H1 (cell line): ENCODE measurements around the gene GTF2IRD1. TPM values are rescaled to one million over a fixed set of nuclear protein-coding genes. Genes with fewer than 3 reads are reported as not detected.
"Not testable (repeated sequence)": the region's sequence is repeated elsewhere in the genome, so short reads cannot be mapped to it uniquely, and the experiment has no call there.

ENCODE experiments used
- CTCF ChIA-PET: fragments of 300-600 bp; sonication (Branson Sonifier 250); formaldehyde crosslinking; loops from one replicate; lab custom pipeline; 2021; ENCODE audit not compliant: partially characterized antibody; lab: Charles Lee
- POLR2A ChIA-PET: fragments of 300-600 bp; sonication (Branson Sonifier 250); formaldehyde crosslinking; loops from one replicate; lab custom pipeline; 2021; ENCODE audit warnings: inconsistent platforms; ENCODE audit not compliant: partially characterized antibody; lab: Charles Lee
- DNase-seq, 2 experiments: peaks; one replicate each; pipeline versions ENCODE4 v3.0.0 to v3.0.0-alpha.2; 2010 to 2022; ENCODE audit warnings: low spot score in 2 of 2, low read depth in 1 of 2, mixed read lengths in 1 of 2
- FAIRE-seq: peaks from 2 replicates; lab custom pipeline; 2011; peaks lifted over from hg19 to GRCh38; lab: Jason Lieb, UNC
- H2AFZ ChIP-seq: 2 replicates; pipeline ENCODE4 v1.8.1; 2012; ENCODE audit warnings: low read length, inconsistent platforms
- H2AK5ac ChIP-seq: 2 replicates; pipeline ENCODE4 v1.6.1; 2013; ENCODE audit warnings: low read depth, low read length
- H2BK120ac ChIP-seq: replicated peaks from 2 replicates; pipeline ENCODE3; 2013; ENCODE audit warnings: low read depth, low read length, inconsistent platforms
- H2BK12ac ChIP-seq: 2 replicates; pipeline ENCODE4 v1.6.1; 2013; ENCODE audit warnings: low read depth, low read length
- H2BK15ac ChIP-seq: 2 replicates; pipeline ENCODE4 v1.6.1; 2013; ENCODE audit warnings: low read length
- H2BK20ac ChIP-seq: 2 replicates; pipeline ENCODE4 v1.6.1; 2013; ENCODE audit warnings: low read length
- H2BK5ac ChIP-seq: 2 replicates; pipeline ENCODE4 v1.6.1; 2013; ENCODE audit warnings: low read depth, low read length
- H3K14ac ChIP-seq: 2 replicates; pipeline ENCODE4 v1.6.1; 2013; ENCODE audit warnings: inconsistent platforms; ENCODE audit not compliant: insufficient read length
- H3K18ac ChIP-seq: 2 replicates; pipeline ENCODE4 v1.6.1; 2013; ENCODE audit warnings: low read length; ENCODE audit errors: extremely low read depth
- H3K23ac ChIP-seq: 2 replicates; pipeline ENCODE4 v1.6.1; 2013; ENCODE audit warnings: inconsistent platforms; ENCODE audit not compliant: insufficient read length
- H3K23me2 ChIP-seq: 2 replicates; pipeline ENCODE4 v1.6.1; 2013; ENCODE audit warnings: low read depth, low read length
- H3K27ac ChIP-seq: 2 replicates; pipeline ENCODE4 v1.6.1; 2011; ENCODE audit warnings: low read depth, low read length, inconsistent platforms
- H3K27me3 ChIP-seq, 4 experiments: replicated peaks in 1 of 4; 1 replicate in 1 of 4; 2 replicates in 3 of 4; pipeline versions ENCODE4 v1.6.1 to v1.8.1; 2011 to 2013; ENCODE audit warnings: low read length in 3 of 4, mild to moderate bottlenecking in 3 of 4, inconsistent platforms in 2 of 4, mixed read lengths in 2 of 4, moderate library complexity in 1 of 4; ENCODE audit not compliant: control insufficient read depth in 3 of 4, insufficient read depth in 3 of 4; ENCODE audit errors: extremely low read depth in 1 of 4
- H3K36me3 ChIP-seq, 4 experiments: 2 replicates each; pipeline versions ENCODE4 v1.6.1 to v1.8.1; 2011 to 2013; ENCODE audit warnings: mild to moderate bottlenecking in 4 of 4, low read length in 3 of 4, moderate library complexity in 2 of 4, control low read depth in 1 of 4, inconsistent platforms in 1 of 4; ENCODE audit not compliant: insufficient read depth in 4 of 4, control insufficient read depth in 2 of 4
- H3K4ac ChIP-seq: replicated peaks from 2 replicates; pipeline ENCODE3; 2013; ENCODE audit warnings: low read length, low read depth, mixed read lengths, inconsistent platforms; ENCODE audit not compliant: insufficient read length
- H3K4me1 ChIP-seq, 4 experiments: replicated peaks in 1 of 4; 1 replicate in 1 of 4; 2 replicates in 3 of 4; pipeline versions ENCODE4 v1.6.1 to v1.8.1; 2011 to 2013; ENCODE audit warnings: low read length in 3 of 4, inconsistent platforms in 2 of 4, mixed read lengths in 1 of 4; ENCODE audit not compliant: insufficient read depth in 4 of 4, control insufficient read depth in 3 of 4
- H3K4me2 ChIP-seq, 2 experiments: 2 replicates each; pipeline versions ENCODE4 v1.6.1 to v1.8.1; 2011 to 2013; ENCODE audit warnings: low read depth in 2 of 2, low read length in 2 of 2, control low read depth in 1 of 2, inconsistent platforms in 1 of 2, mild to moderate bottlenecking in 1 of 2; ENCODE audit not compliant: insufficient read depth in 1 of 2
- H3K4me3 ChIP-seq, 4 experiments: fragments of 200-600, 300-600 bp in 1 of 4; sonication (generic), shearing (Covaris generic), sonication (Bioruptor Twin) in 1 of 4; 2 replicates each; pipeline versions ENCODE4 v1.5.1 to v1.8.1; 2011 to 2016; ENCODE audit warnings: low read length in 4 of 4, low read depth in 3 of 4, control low read depth in 2 of 4, inconsistent platforms in 2 of 4, mild to moderate bottlenecking in 2 of 4, mixed read lengths in 1 of 4, moderate library complexity in 1 of 4; ENCODE audit not compliant: insufficient read depth in 2 of 4; ENCODE audit errors: extremely low read depth in 1 of 4
- H3K56ac ChIP-seq: replicated peaks from 2 replicates; pipeline ENCODE3; 2013; ENCODE audit warnings: low read depth, mild to moderate bottlenecking, mixed read lengths, low read length, inconsistent platforms; ENCODE audit not compliant: insufficient read length
- H3K79me1 ChIP-seq: 2 replicates; pipeline ENCODE4 v1.6.1; 2013; ENCODE audit warnings: low read depth, low read length, control low read depth
- H3K79me2 ChIP-seq, 2 experiments: 2 replicates each; pipeline versions ENCODE4 v1.6.1 to v1.8.1; 2012 to 2013; ENCODE audit warnings: low read length in 2 of 2, mild to moderate bottlenecking in 2 of 2, inconsistent platforms in 1 of 2; ENCODE audit not compliant: insufficient read depth in 2 of 2, control insufficient read depth in 1 of 2
- H3K9ac ChIP-seq, 4 experiments: replicated peaks in 1 of 4; 1 replicate in 1 of 4; 2 replicates in 3 of 4; pipeline versions ENCODE4 v1.6.1 to v1.8.1; 2011 to 2013; ENCODE audit warnings: low read depth in 3 of 4, low read length in 3 of 4, control low read depth in 2 of 4, mild to moderate bottlenecking in 2 of 4, moderate library complexity in 2 of 4, inconsistent platforms in 1 of 4; ENCODE audit errors: extremely low read depth in 1 of 4
- H3K9me3 ChIP-seq, 2 experiments: 2 replicates each; pipeline versions ENCODE4 v1.6.1 to v1.8.1; 2012 to 2013; ENCODE audit warnings: mild to moderate bottlenecking in 2 of 2, moderate library complexity in 2 of 2, control low read depth in 1 of 2, inconsistent platforms in 1 of 2, low read depth in 1 of 2, low read length in 1 of 2, mixed read lengths in 1 of 2; ENCODE audit not compliant: insufficient read depth in 2 of 2
- H4K20me1 ChIP-seq, 2 experiments: replicated peaks in 1 of 2; 2 replicates each; pipeline versions ENCODE3 to v1.8.1; 2011 to 2013; ENCODE audit warnings: inconsistent platforms in 2 of 2, low read length in 2 of 2, mild to moderate bottlenecking in 1 of 2; ENCODE audit not compliant: insufficient read depth in 2 of 2, control insufficient read depth in 1 of 2
- H4K5ac ChIP-seq: 2 replicates; pipeline ENCODE4 v1.6.1; 2013; ENCODE audit warnings: low read length, low read depth, mixed read lengths, inconsistent platforms; ENCODE audit not compliant: insufficient read length
- H4K8ac ChIP-seq: 2 replicates; pipeline ENCODE4 v1.8.0; 2013; ENCODE audit warnings: mild to moderate bottlenecking, moderate library complexity, low read length, inconsistent platforms; ENCODE audit not compliant: insufficient read depth; ENCODE audit errors: extremely low read depth
- H4K91ac ChIP-seq: replicated peaks from 2 replicates; pipeline ENCODE3; 2013; ENCODE audit warnings: low read length, mixed read lengths, inconsistent platforms; ENCODE audit not compliant: insufficient read length
- BACH1 ChIP-seq: IDR thresholded peaks from 2 replicates; pipeline ENCODE4 v1.6.1; 2012; ENCODE audit warnings: low read length, improper control_type of control experiment
- EZH2 ChIP-seq: fragments of 200-600 bp; sonication (generic); IDR thresholded peaks from 2 replicates; pipeline ENCODE4 v1.7.1; 2012; ENCODE audit warnings: low read depth, mild to moderate bottlenecking, moderate library complexity, low read length, inconsistent platforms; ENCODE audit not compliant: severe bottlenecking
- NRF1 ChIP-seq: IDR thresholded peaks from 2 replicates; pipeline ENCODE4 v1.6.1; 2011; ENCODE audit warnings: mild to moderate bottlenecking, low read depth, low read length, improper control_type of control experiment
- WGBS, 2 experiments: shearing (Covaris generic) in 1 of 2; methylation state at CpG; one replicate each; pipeline versions ENCODE4 v1.1.6 to v1.1.7; 2013 to 2015; ENCODE audit warnings: low lambda C conversion rate in 2 of 2, mixed read lengths in 2 of 2, inconsistent platforms in 1 of 2, low coverage in 1 of 2, missing lambda C conversion rate in 1 of 2; ENCODE audit not compliant: insufficient replicate concordance in 2 of 2, insufficient coverage in 1 of 2, insufficient read length in 1 of 2; ENCODE audit errors: extremely low coverage in 1 of 2, missing lambda C conversion rate in 1 of 2; 5-methylcytosine and 5-hydroxymethylcytosine counted together
- polyA plus RNA-seq, 7 experiments: library from polyadenylated mRNA; depleted of rRNA in 3 of 7; stranded (reverse) in 5 of 7; unstranded in 2 of 7; fragments of >200 nt in 5 of 7; fragments of 200-250 nt in 2 of 7; gene quantifications; 1 replicate in 5 of 7; 2 replicates in 1 of 7; 4 replicates in 1 of 7; pipeline versions ENCODE4 v1.2.1 to v1.2.3, GENCODE V29; 2011 to 2013; ENCODE audit warnings: missing spikeins in 2 of 7, mixed read lengths in 2 of 7
- total RNA-seq: library from RNA; stranded (reverse); fragmentation: NEBNext Ultra II Directional; extraction: Animal tissue kit (Norgen Biotek cat#: 25700); gene quantifications from 2 replicates; pipeline ENCODE4 v1.2.1, GENCODE V29; 2021

Gene GTF2IRD1
- total and polyA plus RNA-seq, 2 of the 8 experiments (the other 6 are each of a cell fraction or from before 2014, with no cell fraction given) = 27.4 to 45.4 TPM

DNA sequence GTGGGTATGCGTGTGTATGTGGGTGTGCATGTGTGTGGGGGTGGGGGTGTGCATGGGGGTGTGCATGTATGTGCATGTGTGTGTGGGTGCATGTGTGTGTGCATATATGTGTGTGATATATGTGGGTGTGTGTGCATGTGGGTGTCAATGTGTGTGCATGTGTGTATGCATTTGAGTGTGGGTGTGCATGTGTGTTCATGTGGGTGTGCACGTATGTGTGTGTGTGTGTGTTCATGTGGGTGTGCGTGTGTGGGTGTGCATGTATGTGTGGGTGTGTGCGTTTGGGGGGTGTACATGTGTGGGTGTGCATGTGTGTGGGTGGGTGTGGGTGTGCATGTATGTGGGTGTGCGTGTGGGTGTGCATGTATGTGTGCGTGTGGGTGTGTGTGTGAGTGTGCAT is 42.6 kb downstream of the GTF2IRD1 start (continued):
- no peak for TF ChIP-seq BACH1
- TF ChIP-seq EZH2 = no peak
- no peak for TF ChIP-seq NRF1
- TF ChIP-seq, all 59 proteins: peak for 0

GRCh38 chr7:74496773-74497172 is 43.1 kb downstream of the GTF2IRD1 start:
- H4K8ac ChIP-seq, FAIRE-seq, H3K27me3 ChIP-seq, H2BK5ac ChIP-seq, H2BK15ac ChIP-seq, H3K4me3 ChIP-seq, H3K27ac ChIP-seq, H3K36me3 ChIP-seq, H2AFZ ChIP-seq, H3K4ac ChIP-seq, H2BK20ac ChIP-seq, H3K23ac ChIP-seq, H3K9me3 ChIP-seq, H2AK5ac ChIP-seq, H2BK12ac ChIP-seq, H3K56ac ChIP-seq, DNase-seq, H3K4me2 ChIP-seq, H3K4me1 ChIP-seq, H4K91ac ChIP-seq, H2BK120ac ChIP-seq, H3K14ac ChIP-seq, H3K9ac ChIP-seq, H4K5ac ChIP-seq, H3K23me2 ChIP-seq, H3K18ac ChIP-seq: not testable (repeated sequence)
- POLR2A ChIA-PET = interaction anchor here (0.9 to 1.2 kb wide), 3 partner anchors 18 to 24 kb away, joined by 3 read pairs; no protein-coding TSS in a partner anchor
- Histone ChIP-seq H3K79me2 (peaks cover 0 to 42% of the 10 kb centered on the region in 2 experiments; a peak in 1 of 4 replicates), H4K20me1 (peaks cover 5 to 23% of the 10 kb centered on the region in 2 experiments), H3K79me1 (peaks cover 14% of the 10 kb centered on the region)
- CTCF ChIA-PET = interaction anchor here (1.0 to 1.3 kb wide), 2 partner anchors 9 to 46 kb away, joined by 3 to 4 read pairs; no protein-coding TSS in a partner anchor
- WGBS, 2 experiments = 100% methylated on average over 3 of the region's 3 CpGs; no CpG with 5 or more reads in 1 of the 2 experiments
